Stimulated activated CD4-positive, alpha-beta T cell treated with anti-CD3 and anti-CD28 coated beads, Interleukin-12 subunit alpha, Interleukin-12 subunit beta, amount 100 ng/mL, for 4 hours (primary cell): ENCODE measurements around the gene BCR.

Experiments used
- DNase-seq: peaks from one replicate; pipeline ENCODE4 v3.0.0-alpha.2; 2020

The BCR gene

DNA sequence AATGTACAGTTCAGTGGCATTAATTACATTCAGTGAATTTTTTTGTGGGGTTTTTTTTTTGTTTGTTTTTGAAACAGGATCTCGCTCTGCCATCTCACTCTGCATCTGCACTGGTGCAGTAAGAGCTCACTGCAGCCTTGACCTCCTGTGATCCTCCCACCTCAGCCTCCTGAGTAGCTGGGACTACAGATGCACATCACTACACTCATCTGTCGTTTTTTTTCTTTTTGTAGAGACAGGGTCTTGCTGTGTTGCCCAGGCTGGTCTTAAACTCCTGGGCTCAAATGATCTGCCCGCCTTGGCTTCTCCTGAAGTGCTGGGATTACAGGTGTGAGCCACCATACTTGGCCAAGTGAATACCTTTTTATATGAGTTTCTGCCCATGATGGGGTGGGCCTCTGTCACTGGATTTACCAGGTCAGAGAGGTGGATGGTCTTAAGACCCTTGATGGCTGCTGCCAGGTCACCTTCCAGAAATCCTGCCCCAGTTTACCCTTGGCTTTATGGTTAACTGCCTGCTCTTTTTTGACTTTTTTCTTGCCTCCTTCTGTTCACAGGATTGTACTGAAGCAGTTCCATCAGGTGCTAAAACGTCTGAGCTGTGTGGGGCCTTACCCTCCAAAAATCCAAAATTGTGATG is 22.6 kb downstream of the BCR start:
- no peak for DNase-seq

DNA sequence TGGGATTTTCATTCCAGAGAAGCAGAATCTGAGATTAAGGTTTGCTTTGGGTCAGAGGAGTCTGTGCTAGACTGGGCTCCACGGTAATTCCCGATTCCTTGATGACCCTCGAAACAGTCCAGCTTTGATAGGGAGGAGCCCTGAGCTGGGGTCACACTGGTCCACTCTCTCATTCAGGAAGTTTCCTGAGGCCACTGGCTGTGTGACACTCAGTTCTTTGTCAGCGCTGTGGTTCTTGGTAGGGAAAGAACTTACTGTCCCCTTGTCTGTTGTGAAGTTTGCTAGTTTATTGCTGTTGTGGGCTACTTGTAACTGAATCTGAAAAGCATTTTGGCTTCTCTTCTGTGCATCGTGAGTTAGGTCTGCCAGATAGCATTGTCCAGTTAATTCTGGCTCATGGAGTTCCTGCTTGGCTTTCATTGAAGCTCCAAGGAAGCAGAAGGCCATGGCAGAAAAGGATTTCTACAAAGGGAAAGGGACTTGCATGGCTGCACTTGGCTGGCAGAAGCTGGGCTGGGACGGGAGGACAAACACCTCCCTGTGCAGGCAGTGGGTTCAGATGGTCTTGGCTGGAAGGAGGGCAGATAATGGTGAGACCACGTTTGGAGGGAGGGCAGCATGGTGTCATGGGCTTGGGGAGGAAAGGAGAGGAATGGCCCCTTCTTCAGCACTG is 23.3 kb downstream of the BCR start:
- no peak for DNase-seq

DNA sequence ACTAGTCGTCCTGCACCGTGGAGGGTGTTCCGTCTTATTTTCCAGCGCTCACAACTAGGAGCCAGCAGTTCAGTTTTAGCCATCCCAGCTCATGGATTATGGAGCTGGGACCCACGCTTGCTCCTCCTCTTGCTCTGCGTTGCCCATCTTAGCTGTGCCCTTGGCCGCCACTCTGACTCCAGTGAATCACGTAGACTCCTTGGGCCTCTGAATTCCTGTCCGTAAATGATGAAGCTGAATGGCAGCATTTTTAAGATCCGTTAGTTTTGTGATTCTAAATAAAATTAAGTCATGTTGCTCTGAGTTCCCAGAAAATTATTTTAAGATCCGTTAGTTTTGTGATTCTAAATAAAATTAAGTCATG is 23.8 kb downstream of the BCR start:
- DNase-seq, result no peak

DNA sequence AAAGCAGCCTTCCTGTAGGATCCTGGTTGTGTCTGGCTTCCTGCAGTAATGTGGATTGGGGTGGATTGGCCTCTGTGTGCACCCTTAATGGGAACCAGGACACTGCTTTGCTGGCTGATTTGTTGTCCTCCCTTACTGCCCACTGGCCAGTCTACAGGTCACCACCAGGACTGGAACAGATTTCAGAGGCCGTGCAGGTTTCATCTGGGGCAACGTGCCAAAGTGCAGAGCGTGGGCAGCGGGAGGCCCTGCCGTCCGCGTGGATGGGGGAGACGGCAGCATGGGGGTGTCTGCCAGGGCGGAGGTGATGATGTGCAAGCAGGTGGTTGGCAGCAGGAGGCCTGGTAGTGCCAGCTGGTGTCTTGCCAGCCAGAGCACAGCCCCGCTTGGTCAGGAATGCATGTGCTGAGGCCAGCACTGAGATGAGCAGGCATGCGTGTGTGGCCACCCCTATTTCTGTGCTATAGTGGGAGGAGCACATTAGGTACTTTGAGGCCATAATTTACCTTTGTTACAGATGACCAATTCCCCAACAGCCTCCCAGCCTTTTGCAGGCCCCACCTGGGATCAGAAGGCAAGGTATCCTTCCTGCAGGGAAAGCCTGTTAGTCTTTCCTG is 24.3 kb downstream of the BCR start:
- DNase-seq, result no peak

DNA sequence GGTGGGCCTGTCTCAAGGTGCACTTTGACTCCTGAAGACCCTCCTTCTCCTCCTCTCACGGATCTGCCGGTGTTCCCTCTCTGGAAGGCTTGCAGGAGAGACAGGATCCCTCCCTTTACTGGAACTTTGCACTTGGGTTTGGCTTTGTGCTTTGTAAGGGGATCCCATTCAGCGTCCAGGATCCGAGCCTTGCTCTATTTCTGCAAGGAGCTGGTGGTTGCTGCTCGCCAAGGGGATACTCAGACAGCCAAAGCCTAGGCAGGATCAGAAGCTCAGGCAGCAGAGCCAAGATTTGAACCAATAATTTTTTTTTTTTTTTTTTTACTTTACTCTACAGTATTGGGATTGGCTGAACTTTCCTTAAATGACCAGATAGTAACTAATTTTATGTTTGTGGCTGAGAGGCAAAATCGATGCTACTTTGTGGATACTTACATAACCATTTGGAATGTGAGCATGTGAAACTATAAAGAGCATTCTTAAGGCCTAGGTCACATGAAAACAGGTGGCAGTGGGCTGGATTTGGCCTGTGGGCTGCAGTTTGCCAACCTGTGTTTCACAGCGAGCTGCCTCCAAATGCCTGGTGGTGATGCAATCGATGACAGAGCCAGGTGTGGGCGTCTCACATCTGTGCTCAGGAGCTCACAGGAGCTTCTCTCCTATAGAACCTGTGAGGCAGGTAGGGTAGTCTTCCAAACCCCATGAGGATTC is 25.2 kb downstream of the BCR start:
- no peak for DNase-seq

DNA sequence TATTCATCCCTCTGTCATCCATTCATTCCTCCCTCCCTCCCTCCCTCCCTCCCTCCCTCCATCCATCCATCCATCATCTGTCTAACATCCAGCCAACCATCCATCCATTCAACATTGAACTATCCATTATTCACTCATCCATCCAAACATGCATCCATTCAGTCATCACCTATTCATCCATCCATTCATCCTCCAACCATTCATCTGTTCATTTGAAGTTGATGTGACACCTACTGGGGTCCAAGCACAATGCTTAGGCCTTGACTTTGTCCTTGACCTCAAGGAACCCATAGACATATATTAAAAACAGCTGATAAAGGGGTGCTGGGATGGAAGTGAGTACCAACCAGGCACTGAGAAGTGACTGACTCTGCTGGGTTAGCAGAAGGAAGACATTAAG is 26.6 kb downstream of the BCR start:
- no peak for DNase-seq

DNA sequence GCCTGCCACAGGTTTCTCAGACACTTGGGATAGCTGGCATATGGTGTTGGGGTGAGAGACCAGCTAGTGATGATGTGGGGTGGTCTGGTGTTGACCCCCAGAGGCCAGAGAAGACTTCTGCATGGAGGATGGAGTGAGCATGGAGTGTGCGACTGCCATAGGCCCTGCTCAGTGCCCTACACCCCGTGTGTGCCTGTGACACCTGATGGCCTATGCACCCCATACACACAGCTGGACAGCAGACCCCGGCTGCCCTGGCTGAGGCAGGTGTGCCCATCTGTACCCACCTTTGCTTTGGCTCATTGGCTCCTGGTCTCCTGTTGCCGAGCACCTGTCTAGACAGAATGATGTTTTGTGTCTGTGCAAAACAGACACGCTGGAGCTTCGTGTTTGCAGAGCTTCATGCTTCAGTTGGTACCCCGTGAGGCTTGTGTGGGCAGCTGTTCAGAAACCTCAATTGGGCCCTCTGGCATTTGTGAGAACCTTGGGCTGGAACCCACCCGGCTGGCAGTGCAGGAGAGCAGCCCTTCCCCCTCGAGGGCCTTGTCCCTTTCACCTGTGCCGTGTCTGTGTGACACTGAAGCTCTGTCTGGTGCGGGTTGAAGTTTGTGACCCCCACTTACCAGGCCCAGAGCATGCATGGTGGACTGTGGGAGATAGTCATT is 27.6 kb downstream of the BCR start:
- DNase-seq, result no peak

DNA sequence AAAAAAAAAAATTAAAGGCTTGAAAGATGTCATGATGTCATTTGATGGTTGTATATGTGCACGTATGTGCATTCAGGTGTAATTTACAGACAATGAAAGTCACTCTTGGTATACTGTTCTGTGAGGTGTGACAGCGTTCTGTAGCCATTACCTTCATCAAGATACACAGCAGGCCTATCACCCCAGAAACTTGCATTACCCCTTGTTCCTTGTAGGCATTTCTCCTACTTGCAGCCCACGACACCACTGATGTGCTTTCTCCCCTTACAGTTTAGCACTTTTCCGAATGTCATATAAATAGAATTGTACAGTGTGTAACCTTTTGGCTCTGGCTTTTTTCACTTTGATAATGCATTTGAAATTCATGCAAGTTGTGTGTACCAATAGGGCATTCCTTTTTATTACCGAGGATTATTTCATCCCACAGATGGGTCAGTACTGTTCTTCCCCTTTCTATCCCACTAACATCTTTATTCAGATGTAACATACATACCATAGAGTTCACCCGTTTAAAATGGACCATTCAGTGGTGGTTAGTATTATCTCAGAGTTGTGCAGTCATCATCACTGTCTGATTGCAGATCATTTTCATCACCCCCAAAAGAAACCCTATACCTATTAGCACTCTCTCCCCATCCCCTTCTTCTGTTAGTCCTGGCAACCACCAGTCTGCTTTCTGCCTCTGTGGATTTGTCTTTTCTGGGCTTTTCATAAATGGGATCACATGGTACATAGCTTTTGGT is 30.3 kb downstream of the BCR start:
- no peak for DNase-seq

DNA sequence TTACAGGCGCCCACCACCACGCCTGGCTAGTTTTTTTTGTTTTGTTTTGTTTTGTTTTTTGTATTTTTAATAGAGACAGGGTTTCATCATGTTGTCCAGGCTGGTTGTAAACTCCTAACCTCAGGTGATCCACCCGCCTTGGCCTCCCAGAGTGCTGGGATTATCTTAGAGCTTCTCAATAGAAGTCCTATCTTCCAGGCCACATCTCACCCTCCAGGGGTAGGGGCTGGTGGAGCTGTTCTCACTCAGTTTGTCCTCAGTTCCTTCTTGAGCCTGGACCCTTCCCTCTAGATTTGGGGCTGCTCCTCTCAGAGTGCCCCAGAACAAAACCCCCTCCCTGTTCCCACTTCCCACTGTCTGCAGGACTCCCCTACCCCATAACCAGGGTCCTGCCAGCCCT is 31.3 kb downstream of the BCR start:
- no peak for DNase-seq

DNA sequence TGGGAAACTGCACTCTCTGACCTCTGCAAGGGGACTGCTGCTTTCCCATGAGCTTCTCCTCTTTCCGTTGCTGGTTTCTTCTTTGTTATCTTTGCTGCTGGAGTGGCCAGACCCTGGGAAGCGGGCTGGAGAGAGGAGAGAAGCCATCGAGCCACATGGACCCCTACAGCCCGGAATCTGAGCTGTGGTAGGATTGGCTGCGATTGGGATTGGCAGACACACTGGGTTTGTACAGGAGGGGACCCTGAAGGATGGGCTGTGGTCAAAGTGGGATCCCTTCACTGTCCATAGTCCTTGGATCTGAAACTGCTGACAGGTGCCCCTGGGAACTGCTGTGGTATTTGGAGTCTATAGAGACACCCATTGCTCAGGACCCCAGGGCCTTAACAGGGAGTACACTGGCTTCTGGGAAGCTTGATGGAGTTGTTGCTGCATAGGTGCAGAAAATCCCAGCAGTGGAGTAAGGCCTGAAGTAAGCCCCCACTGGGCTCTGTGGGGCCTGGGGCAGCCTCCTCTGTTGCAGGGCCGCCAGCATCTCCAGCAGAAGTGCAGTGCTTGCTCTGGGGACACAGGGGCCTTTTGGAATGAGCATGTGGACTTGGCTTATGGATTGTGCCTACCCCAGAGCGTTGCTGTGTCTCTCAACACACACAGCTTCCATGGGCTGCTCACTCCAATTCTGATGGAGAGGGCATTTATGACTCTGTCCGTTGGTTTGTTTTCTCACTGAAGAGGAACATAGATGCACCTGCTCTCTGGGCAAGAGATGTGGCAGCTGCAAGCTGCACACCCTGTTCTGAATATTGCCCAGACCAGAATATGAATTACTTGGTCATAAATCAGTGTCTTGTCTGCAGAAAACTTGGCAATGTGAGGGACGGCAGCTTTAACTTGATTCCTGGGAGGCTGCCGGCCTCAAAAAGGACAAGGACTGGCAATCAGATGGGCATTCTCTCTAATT is 32.0 kb downstream of the BCR start:
- no peak for DNase-seq

DNA sequence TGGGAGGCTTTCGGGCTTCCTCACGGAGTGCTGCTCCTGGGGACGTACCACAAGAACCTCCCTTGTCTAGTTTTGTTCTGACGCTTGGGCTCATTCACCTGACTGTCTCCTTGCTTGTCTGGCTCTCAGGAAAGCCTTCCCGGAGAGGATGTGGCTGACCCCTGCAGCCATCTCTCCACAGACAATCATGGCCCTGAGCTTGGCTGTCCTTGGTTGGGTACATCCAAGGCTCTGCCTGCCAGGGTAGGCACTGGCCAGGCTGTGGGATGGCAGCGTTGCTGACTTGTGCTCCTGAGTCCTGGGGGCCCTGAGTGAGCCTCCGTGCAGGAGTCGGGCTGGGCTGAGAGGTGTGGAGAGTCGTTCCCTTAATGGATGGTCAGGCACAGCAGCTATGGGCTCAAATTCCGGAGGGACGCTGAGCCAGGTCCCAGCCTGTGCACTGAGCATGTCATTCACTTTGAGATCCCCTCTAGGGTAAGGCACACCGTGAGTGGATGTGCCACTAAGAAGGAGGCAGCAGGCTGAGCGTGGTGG is 32.8 kb downstream of the BCR start:
- DNase-seq, result no peak

DNA sequence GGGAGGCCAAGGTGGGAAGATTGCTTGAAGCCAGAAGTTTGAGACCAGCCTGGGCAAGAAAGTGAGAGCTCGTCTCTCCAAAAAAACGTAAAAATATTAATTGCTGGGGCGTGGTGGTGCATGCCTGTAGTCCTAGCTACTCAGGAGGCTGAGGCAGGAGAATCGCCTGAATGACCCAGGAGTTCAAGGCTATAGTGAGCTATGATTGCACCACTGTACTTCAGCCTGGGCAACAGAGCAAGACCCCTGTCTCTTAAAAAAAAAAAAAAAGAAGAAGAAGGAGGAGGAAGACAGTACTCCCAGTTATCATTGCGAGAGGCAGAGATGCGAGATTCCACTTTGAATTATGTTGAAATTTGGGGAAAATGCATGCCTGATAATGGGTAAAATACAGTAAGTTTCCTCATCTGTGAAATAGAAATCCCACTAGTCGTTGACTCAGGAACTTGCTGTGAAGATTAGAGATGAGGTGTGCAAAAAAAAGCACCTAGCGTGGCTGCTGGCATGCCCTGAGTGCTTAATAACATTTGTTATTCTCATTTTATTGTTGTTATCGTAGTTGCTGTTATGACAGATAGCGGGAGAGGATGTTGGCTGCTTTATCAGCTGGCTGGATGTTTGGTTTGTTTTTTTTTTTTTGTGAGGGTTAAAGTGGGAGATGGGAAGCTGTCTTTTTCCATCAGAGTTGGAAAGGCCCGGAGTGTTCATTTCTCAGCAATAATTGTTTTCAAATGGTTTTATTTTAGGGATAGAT is 33.4 kb downstream of the BCR start:
- DNase-seq, result no peak

DNA sequence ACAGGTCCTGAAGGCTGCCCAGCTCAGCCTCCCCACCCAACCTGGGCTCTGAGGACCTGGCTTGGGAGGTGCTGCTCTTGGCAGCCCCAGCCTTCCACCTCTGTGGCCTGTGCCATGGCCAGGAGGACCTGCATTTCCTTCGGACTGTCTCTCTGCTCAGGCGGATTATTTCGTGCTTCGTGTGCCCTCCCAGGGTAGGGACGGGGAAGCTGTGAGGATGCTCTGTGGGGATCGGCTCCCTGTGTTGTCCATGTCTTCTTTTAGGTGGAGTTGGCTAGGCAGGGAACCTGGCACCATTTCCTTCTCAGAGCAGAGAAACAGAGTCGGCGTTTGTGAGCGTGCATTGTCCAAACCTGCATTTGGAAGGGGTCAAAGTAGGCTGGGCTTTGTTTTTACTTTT is 34.1 kb downstream of the BCR start:
- DNase-seq, result no peak

DNA sequence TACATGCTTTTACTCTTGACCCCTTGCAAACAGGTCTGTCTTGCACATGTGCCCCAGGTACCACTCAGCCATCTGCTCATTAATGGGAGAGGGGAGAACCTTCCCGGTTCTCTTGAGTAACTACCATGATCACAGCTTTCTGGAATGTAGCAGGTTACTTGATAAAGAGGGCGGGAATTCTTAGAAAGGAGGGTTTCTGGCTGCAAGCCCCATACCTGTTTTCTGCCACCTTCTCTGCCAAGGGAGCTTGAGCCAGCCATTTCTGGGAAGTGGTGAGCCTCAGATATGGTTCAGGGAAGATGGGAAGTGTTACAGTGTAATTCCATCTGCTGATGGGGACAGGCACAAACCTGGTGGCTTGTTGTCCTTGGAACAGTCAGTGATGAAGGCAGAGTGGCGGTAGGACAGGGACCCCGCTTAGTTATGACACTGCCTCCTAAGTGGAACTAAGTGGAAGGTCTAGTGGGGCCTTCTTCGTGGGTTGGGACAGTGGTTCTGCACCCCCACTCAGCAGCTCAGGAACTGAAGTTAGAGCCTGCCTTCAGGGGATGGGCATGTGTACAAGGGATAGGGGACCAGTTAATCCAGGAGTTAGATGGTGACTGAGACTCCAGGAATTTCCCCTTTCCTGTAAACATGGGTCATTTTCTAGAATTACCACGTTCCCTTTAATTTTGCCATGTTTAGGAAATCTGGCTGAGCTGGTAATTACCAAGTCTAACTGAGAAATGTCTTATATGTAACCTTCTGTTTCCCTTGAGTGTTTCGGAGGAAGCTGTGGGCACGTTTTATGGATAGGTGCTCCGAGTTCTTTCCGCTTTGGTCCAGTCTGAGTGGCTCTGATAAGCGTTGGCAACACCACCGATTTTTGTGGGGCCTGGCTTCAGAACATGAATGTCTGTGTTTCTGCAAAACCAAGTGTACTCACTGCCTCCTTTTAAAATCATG is 35.3 kb downstream of the BCR start:
- no peak for DNase-seq

DNA sequence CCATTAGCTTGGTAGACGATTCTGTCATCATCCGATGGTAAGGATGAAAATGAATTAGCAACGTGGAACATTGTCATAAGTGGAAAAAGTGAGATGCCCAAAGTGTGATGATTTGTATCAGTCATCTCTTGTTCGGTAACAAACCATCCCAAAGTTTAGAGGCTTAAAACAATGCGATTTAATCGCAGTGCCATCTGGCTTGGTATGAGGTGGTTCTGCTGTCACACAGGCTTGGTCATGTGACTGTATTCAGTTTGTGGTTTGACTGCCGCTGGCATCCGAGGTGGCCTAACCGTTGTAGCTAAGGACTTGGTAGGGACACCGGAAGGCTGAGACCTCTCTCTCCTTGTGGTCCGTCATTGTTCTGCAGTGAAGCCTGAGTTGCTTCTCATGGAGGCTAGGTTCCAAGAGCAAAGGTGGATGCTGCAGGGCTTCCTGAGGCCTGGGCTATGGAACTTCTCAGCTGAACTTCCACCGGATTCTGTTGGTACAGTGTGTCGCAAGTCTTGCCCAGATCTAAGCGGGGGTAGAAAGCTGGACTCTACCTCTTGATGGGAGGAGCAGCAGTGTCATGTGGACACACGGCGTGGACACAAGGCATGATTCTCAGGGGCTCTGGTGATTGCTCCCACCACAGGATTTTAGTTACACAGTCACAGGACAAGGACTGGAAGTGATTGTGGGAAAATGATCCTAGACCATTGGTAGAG is 36.3 kb downstream of the BCR start:
- DNase-seq, result peak; percentile 25

DNA sequence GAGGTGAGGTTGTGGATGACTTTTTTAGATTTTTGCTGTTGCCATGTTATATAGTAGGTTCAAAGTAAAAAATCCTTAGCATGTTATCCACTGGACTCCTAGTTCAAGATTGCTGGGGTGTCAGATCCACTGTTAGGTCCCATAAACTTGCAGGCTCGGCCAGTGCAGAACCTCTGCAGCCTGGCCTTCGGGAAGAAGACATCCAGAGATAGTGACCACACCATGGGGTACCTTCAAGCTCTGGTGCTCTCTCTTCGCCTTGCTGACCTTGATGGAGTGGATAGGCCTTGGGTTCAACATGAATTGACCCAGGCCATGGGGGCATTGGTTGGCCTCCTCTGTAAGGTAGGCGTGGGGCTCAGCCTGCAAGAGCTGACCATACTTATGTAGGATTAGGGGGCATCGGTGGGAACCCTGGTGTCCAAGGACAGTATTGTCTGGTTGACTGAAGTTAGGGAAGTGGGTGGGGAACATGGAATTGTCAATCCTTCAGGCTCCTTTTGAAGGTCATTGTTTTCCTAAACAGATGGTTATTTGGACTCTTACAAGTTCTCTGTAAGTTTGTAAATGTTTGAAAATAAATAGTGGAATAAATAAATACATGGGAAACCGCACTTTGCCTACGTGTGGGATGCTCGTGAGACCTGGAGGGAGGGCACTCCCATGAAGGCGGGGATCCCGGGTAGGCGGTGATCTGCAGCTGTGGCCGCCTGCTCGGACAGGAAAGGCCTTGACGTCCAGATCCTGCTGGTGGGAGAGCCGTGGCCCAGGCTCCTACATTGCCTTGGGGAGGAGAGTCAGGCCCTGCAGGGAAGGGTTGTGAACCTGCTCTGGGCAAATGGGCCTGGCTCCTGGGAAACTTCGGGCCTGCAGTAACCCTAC is 37.1 kb downstream of the BCR start:
- DNase-seq, result no peak

DNA sequence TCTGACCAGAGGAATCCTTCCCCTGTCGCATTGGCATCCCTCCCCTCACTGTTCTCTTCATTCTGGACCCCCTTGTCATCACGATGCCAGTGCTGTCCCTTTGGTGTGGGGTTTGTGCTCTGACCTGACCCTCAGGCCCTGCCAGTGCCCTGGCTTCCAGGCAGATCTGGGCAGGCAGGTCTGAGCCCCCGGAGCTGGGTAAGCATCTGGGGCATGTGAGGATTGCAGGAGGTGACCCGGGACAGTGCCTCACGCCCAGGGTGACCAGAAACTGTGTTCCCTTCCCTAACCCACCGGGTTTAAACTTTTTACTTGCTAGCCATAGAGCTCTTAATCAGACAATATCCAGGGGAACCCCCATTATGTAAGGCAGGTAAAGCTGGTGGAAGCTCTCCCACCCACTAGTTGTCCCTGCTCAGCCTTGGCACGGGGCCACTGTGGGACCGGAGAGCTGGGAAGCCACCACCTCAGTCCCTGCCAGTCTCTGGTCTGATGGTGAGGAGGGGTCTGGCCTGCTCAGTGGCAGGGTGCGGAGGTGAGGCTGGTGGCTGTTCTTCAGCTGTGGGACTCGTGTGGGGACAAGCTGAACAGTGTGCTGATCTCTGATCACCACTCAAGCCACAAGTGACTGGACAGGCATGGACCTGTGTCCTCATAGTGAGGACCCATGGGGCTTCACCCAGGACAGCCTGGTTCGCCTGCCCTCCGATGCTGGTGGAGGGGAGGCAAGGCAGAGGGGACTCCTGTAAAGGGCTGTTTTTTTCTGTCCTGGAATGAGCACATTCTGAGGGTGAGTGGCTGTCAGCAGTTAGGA is 38.0 kb downstream of the BCR start:
- DNase-seq, result no peak
